HG02571 (cell line): ENCODE results near the gene REPIN1.

Experiments
- ATAC-seq: cut with Tn5 transposase; IDR thresholded peaks from one replicate; pipeline ENCODE4 v1.9.1; 2021; ENCODE audit warnings: mild to moderate bottlenecking, moderate library complexity; ENCODE audit not compliant: unreplicated experiment

REPIN1 gene

GRCh38 chr7:150359622-150360362, 8.8 kb upstream of the REPIN1 start:
- ATAC-seq: no peak

- no peak for ATAC-seq
Observed at GRCh38 chr7:150360363-150361058, 8.1 kb upstream of the REPIN1 start.

- ATAC-seq: no peak
Observed at GRCh38 chr7:150361402-150361801, 7.2 kb upstream of the REPIN1 start.

GRCh38 chr7:150361807-150362621, 6.6 kb upstream of the REPIN1 start:
- ATAC-seq: no peak

GRCh38 chr7:150363370-150363769, 5.3 kb upstream of the REPIN1 start:
- ATAC-seq: no peak

- ATAC-seq: no peak
Observed at GRCh38 chr7:150363872-150364271, 4.8 kb upstream of the REPIN1 start.

GRCh38 chr7:150365194-150365593, 3.4 kb upstream of the REPIN1 start:
- no peak for ATAC-seq

- ATAC-seq: no peak
Observed at GRCh38 chr7:150365673-150366398, 2.8 kb upstream of the REPIN1 start.

- ATAC-seq: no peak
Observed at GRCh38 chr7:150367677-150368095, 936 bp upstream of the REPIN1 start.

- ATAC-seq: peak; percentile 22
Observed at GRCh38 chr7:150368884-150369747, 494 bp downstream of the REPIN1 start.

- ATAC-seq: no peak
Observed at GRCh38 chr7:150369748-150370501, 1.3 kb downstream of the REPIN1 start.

GRCh38 chr7:150370612-150371071, 2.0 kb downstream of the REPIN1 start:
- no peak for ATAC-seq

- no peak for ATAC-seq
Observed at GRCh38 chr7:150371131-150371995, 2.7 kb downstream of the REPIN1 start.

GRCh38 chr7:150371996-150372270, 3.3 kb downstream of the REPIN1 start:
- ATAC-seq: no peak

GRCh38 chr7:150372271-150373048, 3.8 kb downstream of the REPIN1 start:
- no peak for ATAC-seq

GRCh38 chr7:150373049-150373801, 4.6 kb downstream of the REPIN1 start:
- ATAC-seq: no peak

- no peak for ATAC-seq
Observed at GRCh38 chr7:150374026-150374425, 5.4 kb downstream of the REPIN1 start.
